HEK293T (cell line): Measurements from ENCODE around the gene RRP9.

Source experiments
- CTCF ChIA-PET: fragments of 350-600 bp; formaldehyde crosslinking; extraction: SDS; loops from one replicate; lab custom pipeline; 2021; ENCODE audit warnings: antibody characterized with exemption, inconsistent platforms; lab: Yijun Ruan, JAX
- POLR2A ChIA-PET: fragments of 350-600 bp; formaldehyde crosslinking; extraction: SDS; loops from one replicate; lab custom pipeline; 2020; ENCODE audit warnings: antibody characterized with exemption, inconsistent platforms; lab: Yijun Ruan, JAX
- DNase-seq: peaks from one replicate; pipeline ENCODE4 v3.0.0; 2012; ENCODE audit warnings: mixed read lengths; ENCODE audit errors: extremely low spot score
- ARNT ChIP-seq: fragments of 450-650 bp; IDR thresholded peaks from 2 replicates; pipeline ENCODE4 v1.6.1; 2017; ENCODE audit warnings: mild to moderate bottlenecking
- BHLHE40 ChIP-seq: fragments of 450-650 bp; IDR thresholded peaks from 2 replicates; pipeline ENCODE4 v1.6.1; 2016; ENCODE audit warnings: mild to moderate bottlenecking, moderate library complexity, borderline replicate concordance
- CTBP1 ChIP-seq: fragments of 450-650 bp; IDR thresholded peaks from 2 replicates; pipeline ENCODE4 v1.6.1; 2016; ENCODE audit warnings: borderline replicate concordance
- ELF4 ChIP-seq: fragments of 450-650 bp; IDR thresholded peaks from 2 replicates; pipeline ENCODE4 v1.6.1; 2017; ENCODE audit warnings: antibody characterized with exemption
- FOXA1 ChIP-seq: fragments of 450-650 bp; IDR thresholded peaks from 2 replicates; pipeline ENCODE4 v1.6.1; 2016; ENCODE audit warnings: mild to moderate bottlenecking
- FOXK2 ChIP-seq: fragments of 450-650 bp; IDR thresholded peaks from 2 replicates; pipeline ENCODE4 v1.6.1; 2016; ENCODE audit warnings: mild to moderate bottlenecking
- FOXM1 ChIP-seq: fragments of 450-650 bp; IDR thresholded peaks from 2 replicates; pipeline ENCODE4 v1.6.1; 2017; ENCODE audit warnings: mild to moderate bottlenecking, borderline replicate concordance
- HDGF ChIP-seq: fragments of 450-650 bp; IDR thresholded peaks from 2 replicates; pipeline ENCODE4 v1.6.1; 2017; ENCODE audit warnings: antibody characterized with exemption, borderline replicate concordance
- L3MBTL2 ChIP-seq: fragments of 450-650 bp; conservative IDR thresholded peaks from 2 replicates; pipeline ENCODE4 v1.6.1; 2016; ENCODE audit warnings: mild to moderate bottlenecking
- LEF1 ChIP-seq: fragments of 450-650 bp; IDR thresholded peaks from 2 replicates; pipeline ENCODE4 v1.6.1; 2017; ENCODE audit warnings: mild to moderate bottlenecking, borderline replicate concordance
- NFRKB ChIP-seq: fragments of 450-650 bp; IDR thresholded peaks from 2 replicates; pipeline ENCODE4 v1.6.1; 2016; ENCODE audit warnings: mild to moderate bottlenecking, moderate library complexity
- PKNOX1 ChIP-seq: fragments of 450-650 bp; IDR thresholded peaks from 2 replicates; pipeline ENCODE4 v1.6.1; 2016
- SP1 ChIP-seq: fragments of 450-650 bp; IDR thresholded peaks from 2 replicates; pipeline ENCODE4 v1.6.1; 2017
- SUZ12 ChIP-seq: fragments of 450-650 bp; IDR thresholded peaks from 2 replicates; pipeline ENCODE4 v1.6.1; 2016; ENCODE audit warnings: mild to moderate bottlenecking
- TARDBP ChIP-seq: fragments of 450-650 bp; IDR thresholded peaks from 2 replicates; pipeline ENCODE4 v1.6.1; 2016
- ZNF384 ChIP-seq: fragments of 450-650 bp; IDR thresholded peaks from 2 replicates; pipeline ENCODE4 v1.6.1; 2016

The RRP9 gene

GRCh38 chr3:51958603-51959521, 17.2 kb upstream of the RRP9 start:
- DNase-seq, result no peak
- ChIA-PET CTCF (no interaction called here), POLR2A (no interaction called here)
- TF ChIP-seq FOXK2, result no peak
- TF ChIP-seq NFRKB, result no peak
- TF ChIP-seq ZNF384, result no peak
- TF ChIP-seq BHLHE40, result no peak
- TF ChIP-seq FOXM1, result no peak
- TF ChIP-seq LEF1, result no peak
- TF ChIP-seq SP1, result no peak
- no peak for TF ChIP-seq PKNOX1
- no peak for TF ChIP-seq FOXA1
- TF ChIP-seq ARNT, result no peak
- TF ChIP-seq TARDBP, result no peak
- TF ChIP-seq HDGF, result no peak
- no peak for TF ChIP-seq SUZ12
- TF ChIP-seq ELF4, result no peak
- no peak for TF ChIP-seq CTBP1
- TF ChIP-seq L3MBTL2, result no peak

DNA sequence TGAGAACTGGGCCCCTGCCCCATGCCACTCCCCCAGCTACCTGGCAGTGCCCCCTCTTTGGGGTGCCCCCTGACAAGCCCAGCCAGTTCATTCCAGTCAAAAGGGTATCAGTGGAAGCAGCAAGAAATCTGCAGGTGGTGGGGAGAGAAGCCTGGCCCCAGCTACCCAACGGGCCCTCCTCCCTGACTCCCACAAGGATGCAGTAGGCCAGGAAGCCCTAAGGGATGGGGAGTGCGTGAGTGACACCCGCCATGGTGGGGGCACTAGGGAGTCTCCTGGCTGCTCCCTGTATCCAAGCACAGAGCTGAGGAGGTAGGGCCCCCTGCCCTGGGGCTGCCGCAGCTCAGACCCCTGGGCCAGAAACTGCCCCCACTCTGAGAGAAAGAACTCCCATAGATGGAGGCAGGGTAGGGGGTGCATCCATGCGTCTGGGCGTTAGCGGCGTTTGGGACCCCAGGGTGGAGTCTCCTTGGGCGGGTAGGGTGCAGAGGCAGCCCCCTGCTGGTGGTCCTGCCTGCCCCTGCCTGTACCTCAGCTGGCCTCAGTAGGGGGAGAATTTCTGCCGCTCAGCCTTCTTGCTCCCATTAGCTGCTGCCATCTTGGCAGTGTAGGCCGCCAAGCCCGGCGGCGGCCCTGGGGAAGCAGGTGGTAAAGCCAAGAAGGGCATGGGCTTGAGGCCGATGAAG, 16.0 kb upstream of the RRP9 start:
- ChIA-PET CTCF (interaction anchor here (0.6 to 1.1 kb wide), 2 partner anchors 15 to 19 kb away, joined by 3 read pairs; partner anchors contain the start of gene PARP3), POLR2A (interaction anchor here (0.6 to 1.0 kb wide), 2 partner anchors 16 to 38 kb away, joined by 3 to 4 read pairs; partner anchors contain the start of genes ABHD14B and RPL29)
- no peak for DNase-seq
- TF ChIP-seq ARNT (no peak), TARDBP (no peak), L3MBTL2 (no peak), PKNOX1 (no peak), CTBP1 (no peak), LEF1 (no peak), SUZ12 (no peak), ELF4 (no peak), SP1 (no peak), FOXA1 (no peak), BHLHE40 (no peak), HDGF (no peak), FOXK2 (no peak)

- ChIA-PET POLR2A (no interaction called here), CTCF (no interaction called here)
- DNase-seq, result no peak
- TF ChIP-seq PKNOX1 (no peak), BHLHE40 (no peak), HDGF (no peak), FOXA1 (no peak), FOXK2 (no peak), TARDBP (no peak), NFRKB (no peak), SUZ12 (no peak), ELF4 (no peak), ARNT (no peak), FOXM1 (no peak), ZNF384 (no peak), SP1 (no peak), L3MBTL2 (no peak)
Observed at GRCh38 chr3:51955893-51956770, 14.4 kb upstream of the RRP9 start.

DNA sequence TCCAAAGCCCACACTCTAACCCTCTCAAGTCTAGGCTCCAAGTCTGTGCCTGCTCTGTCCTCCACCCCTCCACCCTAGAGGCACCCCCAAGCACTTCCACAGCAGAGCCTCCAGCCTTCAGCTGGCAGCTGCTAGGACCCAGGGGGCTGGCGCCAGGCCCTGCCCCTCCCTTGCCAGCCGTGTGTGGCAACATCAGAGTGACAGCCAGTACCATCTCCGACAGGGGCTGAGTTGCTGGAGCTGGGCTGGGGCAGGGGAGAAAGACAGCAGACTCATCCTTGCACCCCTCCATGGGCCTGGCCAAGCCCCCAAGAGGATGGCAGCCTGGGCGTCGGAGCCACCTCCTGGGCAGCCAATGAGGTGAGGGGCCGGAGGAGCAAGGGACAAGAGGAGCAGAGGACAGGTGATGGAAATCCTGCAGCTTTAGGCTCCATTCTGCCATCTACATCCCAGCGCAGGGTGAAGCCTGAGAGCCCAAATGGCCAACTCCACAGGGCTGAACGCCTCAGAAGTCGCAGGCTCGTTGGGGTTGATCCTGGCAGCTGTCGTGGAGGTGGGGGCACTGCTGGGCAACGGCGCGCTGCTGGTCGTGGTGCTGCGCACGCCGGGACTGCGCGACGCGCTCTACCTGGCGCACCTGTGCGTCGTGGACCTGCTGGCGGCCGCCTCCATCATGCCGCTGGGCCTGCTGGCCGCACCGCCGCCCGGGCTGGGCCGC, 13.6 kb upstream of the RRP9 start, which contains the start of gene GPR62:
Gene GPR62 (plus strand): TSS at position 207 of the 718 bp plus-strand sequence. CDS start 272 bp downstream, at position 479.
- DNase-seq, result no peak
- ChIA-PET POLR2A (no interaction called here), CTCF (no interaction called here)
- TF ChIP-seq FOXK2, result no peak
- TF ChIP-seq NFRKB, result no peak
- TF ChIP-seq SP1, result no peak
- no peak for TF ChIP-seq ARNT
- TF ChIP-seq FOXA1, result no peak
- TF ChIP-seq FOXM1, result no peak
- no peak for TF ChIP-seq ZNF384
- TF ChIP-seq ELF4, result no peak
- no peak for TF ChIP-seq TARDBP

DNA sequence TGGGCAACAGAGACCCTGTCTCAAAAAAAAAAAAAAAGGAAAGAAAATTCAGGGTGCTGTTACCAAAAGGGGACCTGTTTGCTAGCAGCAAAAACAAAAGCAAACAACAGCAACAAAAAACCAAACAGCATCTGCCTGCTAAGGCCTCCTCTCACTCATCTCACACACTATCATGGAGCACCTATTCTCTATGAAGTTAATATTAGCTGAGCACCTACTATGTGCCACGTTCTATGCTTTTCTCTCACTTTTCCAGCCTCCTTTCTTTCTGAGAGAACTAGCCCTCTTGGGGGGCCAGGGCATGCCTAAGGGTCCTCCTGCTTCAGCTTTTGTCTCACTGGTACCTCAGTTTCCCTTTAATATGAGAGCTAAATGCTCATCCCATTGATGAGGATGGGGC, 13.0 kb upstream of the RRP9 start:
- no peak for DNase-seq
- TF ChIP-seq SP1 (no peak), PKNOX1 (no peak), ELF4 (no peak), CTBP1 (no peak)
- POLR2A ChIA-PET, result interaction anchor here (1.3 to 1.4 kb wide), 2 partner anchors 19 to 20 kb away, joined by 3 to 4 read pairs; partner anchors contain the start of genes ABHD14A and ABHD14B
- CTCF ChIA-PET, result interaction anchor here (1.5 to 1.9 kb wide), 2 partner anchors 12 to 13 kb away, joined by 7 to 17 read pairs; partner anchors contain the start of gene RRP9
